ENCODE data around the gene FBXL17.
A peak's percentile ranks its signal among the peaks of the same experiment; 100 is the strongest.

Gene FBXL17

GRCh38 chr5:107950776-107951175 is 431.1 kb downstream of the FBXL17 start:
- no peak for DNase-seq (ENCODE audit: low spot score)

- DNase-seq (ENCODE audit: low spot score): no peak
These were observed 432.1 kb downstream of the FBXL17 start for GRCh38 chr5:107949688-107950341.

- no peak for DNase-seq (ENCODE audit: low spot score)
These were observed 433.5 kb downstream of the FBXL17 start for GRCh38 chr5:107948377-107948776.

GRCh38 chr5:107945061-107945460 is 436.8 kb downstream of the FBXL17 start:
- DNase-seq (ENCODE audit: low spot score): no peak

GRCh38 chr5:107943923-107944322 is 438.0 kb downstream of the FBXL17 start:
- DNase-seq (ENCODE audit: low spot score): no peak

GRCh38 chr5:107941036-107941435 is 440.9 kb downstream of the FBXL17 start:
- DNase-seq (ENCODE audit: low spot score): no peak

- no peak for DNase-seq (ENCODE audit: low spot score)
These were observed 444.1 kb downstream of the FBXL17 start for GRCh38 chr5:107937651-107938355.

GRCh38 chr5:107937204-107937603 is 444.7 kb downstream of the FBXL17 start:
- peak; percentile 5 for DNase-seq (ENCODE audit: low spot score)

GRCh38 chr5:107936515-107936914 is 445.4 kb downstream of the FBXL17 start:
- DNase-seq (ENCODE audit: low spot score): peak; percentile 3

- DNase-seq (ENCODE audit: low spot score): no peak
These were observed 446.3 kb downstream of the FBXL17 start for GRCh38 chr5:107935645-107936044.

- no peak for DNase-seq (ENCODE audit: low spot score)
These were observed 448.6 kb downstream of the FBXL17 start for GRCh38 chr5:107933326-107933725.

- no peak for DNase-seq (ENCODE audit: low spot score)
These were observed 451.0 kb downstream of the FBXL17 start for GRCh38 chr5:107930891-107931290.

GRCh38 chr5:107930092-107930491 is 451.8 kb downstream of the FBXL17 start:
- no peak for DNase-seq (ENCODE audit: low spot score)

GRCh38 chr5:107929080-107929479 is 452.8 kb downstream of the FBXL17 start:
- no peak for DNase-seq (ENCODE audit: low spot score)

GRCh38 chr5:107926121-107926520 is 455.8 kb downstream of the FBXL17 start:
- DNase-seq (ENCODE audit: low spot score): no peak

GRCh38 chr5:107925200-107925599 is 456.7 kb downstream of the FBXL17 start:
- DNase-seq (ENCODE audit: low spot score): no peak

GRCh38 chr5:107919969-107920368 is 461.9 kb downstream of the FBXL17 start:
- DNase-seq (ENCODE audit: low spot score): no peak

GRCh38 chr5:107919361-107919760 is 462.5 kb downstream of the FBXL17 start:
- DNase-seq (ENCODE audit: low spot score): no peak

GRCh38 chr5:107917983-107918382 is 463.9 kb downstream of the FBXL17 start:
- no peak for DNase-seq (ENCODE audit: low spot score)

- DNase-seq (ENCODE audit: low spot score): no peak
These were observed 464.9 kb downstream of the FBXL17 start for GRCh38 chr5:107916731-107917725.

- DNase-seq (ENCODE audit: low spot score): no peak
These were observed 466.6 kb downstream of the FBXL17 start for GRCh38 chr5:107915176-107915812.

GRCh38 chr5:107913494-107913893 is 468.4 kb downstream of the FBXL17 start:
- no peak for DNase-seq (ENCODE audit: low spot score)
